HG02642 (cell line): ENCODE results near the gene SV2C.
"Not testable (repeated sequence)": the region's sequence is repeated elsewhere in the genome, so short reads cannot be mapped to it uniquely, and the experiment has no call there.

Experiments used
- ATAC-seq: cut with Tn5 transposase; IDR thresholded peaks from one replicate; pipeline ENCODE4 v1.9.1; 2021; ENCODE audit warnings: mild to moderate bottlenecking; ENCODE audit not compliant: unreplicated experiment, poor library complexity

The SV2C gene

GRCh38 chr5:76290321-76290757 is 207.2 kb downstream of the SV2C start:
- ATAC-seq = no peak

DNA sequence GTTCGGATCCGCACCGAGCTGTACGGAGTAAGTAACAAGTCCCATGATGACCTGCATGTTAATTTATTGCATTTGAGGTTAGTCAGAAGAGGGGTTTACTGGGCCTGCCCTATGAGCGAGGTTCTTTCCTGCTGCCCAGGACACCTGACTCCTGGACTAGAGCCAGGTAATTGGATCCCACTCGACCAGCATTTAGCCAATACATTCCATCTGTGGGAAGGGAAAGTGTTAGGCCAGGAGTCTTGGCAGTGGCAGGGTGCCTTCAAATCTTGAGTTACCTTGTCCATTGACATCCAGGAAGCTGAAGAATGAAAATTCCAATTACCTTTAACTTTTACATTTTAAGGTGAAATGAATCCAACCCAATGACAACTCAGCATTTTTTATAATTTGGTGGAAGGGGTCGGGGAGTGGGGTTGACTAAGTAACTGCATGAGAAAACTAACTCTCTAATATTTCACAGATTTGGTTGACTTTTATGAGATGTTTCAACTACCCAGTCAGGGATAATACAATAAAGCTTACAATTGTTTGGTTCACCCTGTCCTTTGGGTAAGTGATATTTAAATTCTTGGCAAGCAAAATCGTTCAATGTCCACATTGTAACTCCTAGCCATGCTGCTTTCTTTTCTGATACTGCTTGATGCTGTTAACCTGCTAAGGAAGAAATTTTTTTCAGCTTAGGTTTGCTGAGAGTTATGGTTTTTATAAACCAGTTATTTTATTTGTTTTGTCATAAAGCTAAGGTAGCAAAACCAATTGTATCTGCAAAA is 208.3 kb downstream of the SV2C start:
- ATAC-seq = no peak

DNA sequence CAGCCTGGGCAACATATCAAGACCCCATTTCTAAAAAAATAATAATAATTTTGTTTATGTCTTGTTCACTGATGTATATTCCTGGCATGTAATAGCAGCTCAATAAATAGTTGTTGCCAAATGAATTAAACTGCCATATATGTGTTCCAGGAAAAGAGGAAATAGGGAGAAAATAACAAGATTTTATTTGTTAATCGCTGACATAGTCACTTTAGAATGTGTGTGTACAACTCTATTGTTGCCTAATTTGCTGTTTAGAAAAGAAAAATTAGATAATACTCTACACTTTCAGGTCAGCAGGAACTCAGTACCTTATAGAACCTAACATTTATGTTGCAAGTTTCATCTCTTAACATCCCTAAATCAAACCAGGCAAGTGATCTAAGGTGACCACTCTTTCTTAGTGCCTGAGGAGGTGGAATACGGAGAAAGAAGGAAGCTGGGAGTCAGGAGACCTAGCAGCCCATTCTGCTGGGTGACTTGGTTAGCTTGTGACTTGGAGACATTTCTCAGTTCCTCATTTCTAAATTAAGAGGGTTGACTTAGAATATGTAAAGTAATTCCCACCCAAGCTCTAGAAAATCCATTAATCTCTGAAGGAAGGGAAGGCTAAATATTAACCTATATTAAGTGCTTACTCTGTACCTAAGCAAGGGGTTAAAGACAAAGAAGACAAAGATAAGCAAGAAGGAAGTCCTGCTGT is 209.6 kb downstream of the SV2C start:
- peak; percentile 78 for ATAC-seq

GRCh38 chr5:76294573-76294972 is 211.4 kb downstream of the SV2C start:
- ATAC-seq = no peak

DNA sequence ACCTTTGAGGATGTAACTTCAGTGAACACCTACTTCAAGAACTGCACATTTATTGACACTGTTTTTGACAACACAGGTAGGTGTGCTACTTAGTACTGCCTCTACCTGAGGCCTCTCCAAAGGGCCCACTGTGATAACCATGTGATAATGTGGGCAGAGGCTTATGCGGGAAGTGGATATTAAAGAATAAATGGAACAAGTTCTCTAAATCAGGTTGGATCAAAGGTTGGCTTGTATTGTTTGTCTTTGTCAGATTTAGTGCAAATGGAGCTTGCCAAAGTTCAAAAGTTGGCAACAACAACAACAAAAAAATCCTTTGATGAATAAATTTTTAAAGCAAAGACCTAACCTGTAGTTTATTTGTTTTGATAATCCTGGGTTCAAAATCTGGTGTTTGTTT is 215.7 kb downstream of the SV2C start:
- ATAC-seq = no peak

GRCh38 chr5:76299592-76299991 is 216.4 kb downstream of the SV2C start:
- ATAC-seq = no peak

DNA sequence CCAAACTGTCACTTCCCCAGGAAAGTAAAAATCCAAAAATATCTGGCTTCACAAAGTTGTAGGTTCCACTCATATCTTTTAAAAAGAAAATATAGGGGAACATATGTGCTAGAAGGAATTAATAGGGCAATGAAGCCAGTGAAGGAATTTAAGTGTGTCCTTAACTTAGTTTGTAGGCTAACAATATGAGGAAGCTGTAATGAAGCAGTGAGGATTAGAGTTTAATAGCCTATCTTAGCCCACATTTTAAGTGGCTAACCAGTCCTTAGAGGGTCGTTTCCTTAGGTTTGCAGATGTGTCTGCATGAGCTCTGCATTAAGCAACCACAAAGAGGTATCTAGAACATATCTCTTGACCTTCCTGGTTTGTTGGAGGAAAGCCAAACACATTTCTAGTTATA is 218.7 kb downstream of the SV2C start:
- ATAC-seq = not testable (repeated sequence)

GRCh38 chr5:76302661-76303060 is 219.5 kb downstream of the SV2C start:
- not testable (repeated sequence) for ATAC-seq

DNA sequence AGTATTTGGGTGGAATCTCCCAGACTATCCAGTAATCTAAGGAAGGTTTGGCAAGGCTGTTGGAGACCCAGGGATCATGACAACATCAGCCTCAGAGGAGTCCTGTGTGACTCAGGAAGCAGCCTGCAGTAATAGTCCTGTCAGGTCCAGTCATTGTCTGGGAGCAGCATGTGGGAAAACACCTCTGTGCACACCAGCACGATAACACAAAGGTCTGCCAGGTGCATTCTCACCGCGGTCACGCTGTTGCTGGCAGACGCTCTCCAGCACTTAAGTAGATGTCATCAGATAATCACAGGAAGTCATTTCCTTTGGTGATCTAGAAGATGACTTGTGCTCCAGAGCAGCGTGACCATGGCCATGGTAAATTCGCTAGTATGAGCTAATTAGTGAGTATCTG is 220.7 kb downstream of the SV2C start:
- no peak for ATAC-seq

DNA sequence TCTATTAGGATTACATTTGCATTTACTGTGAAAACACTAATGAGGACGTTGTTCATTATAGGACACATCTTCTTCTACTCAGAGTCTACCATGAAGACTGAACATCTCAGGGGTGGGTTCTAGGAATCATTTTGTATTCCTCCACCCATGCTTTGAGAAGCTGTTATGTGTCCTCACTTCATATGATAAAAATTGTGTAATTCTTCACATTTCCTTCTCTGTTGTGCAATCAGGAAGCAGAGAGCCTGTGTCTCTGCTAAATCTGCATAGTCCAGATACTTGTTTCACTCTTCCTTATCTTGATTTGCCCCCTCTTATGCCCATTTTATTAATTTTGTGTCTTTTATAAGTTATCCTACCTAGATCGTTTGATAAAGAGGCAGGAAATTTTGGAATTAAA is 222.1 kb downstream of the SV2C start:
- no peak for ATAC-seq

DNA sequence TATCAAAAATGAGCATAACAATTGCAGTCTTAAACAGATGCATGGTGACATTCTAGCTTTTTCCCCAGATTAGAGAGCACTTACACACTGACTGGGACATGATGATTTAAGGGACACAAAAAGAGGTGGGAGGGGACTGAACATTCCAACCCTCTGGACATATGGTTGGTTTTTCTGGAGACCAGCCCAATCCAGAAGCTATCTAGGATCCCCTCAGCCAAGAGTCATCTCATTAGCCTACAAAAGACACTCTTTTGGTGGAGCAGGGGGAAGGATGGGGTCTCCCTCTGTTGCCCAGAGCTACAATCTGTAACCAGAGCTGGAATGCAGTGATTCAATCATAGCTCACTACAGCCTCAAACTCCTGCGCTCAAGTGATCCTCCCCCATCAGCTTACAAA is 222.6 kb downstream of the SV2C start:
- ATAC-seq = no peak

GRCh38 chr5:76310208-76310607 is 227.0 kb downstream of the SV2C start:
- ATAC-seq = no peak

GRCh38 chr5:76312783-76313182 is 229.6 kb downstream of the SV2C start:
- no peak for ATAC-seq

DNA sequence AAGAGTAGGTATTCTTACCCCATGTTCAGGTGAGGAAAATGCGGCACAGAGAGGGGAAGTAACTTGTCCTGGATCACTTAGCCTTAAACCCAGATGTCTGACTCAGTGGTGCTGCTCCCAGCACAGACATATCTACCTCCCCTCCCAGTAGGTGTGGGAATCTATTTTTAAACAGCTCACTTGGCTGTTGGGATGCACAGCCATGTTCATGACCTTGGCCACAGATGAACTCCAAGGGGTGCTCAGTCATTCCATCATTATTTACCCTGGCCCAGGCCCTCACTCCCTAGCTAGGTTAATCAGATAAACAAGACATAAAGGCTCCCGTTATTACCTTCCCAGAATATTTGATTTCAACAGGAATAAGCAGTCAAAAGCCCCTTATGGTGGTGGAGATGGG is 231.5 kb downstream of the SV2C start:
- ATAC-seq = no peak

- ATAC-seq = no peak
These were observed 236.5 kb downstream of the SV2C start for GRCh38 chr5:76319673-76320072.

GRCh38 chr5:76323494-76323893 is 240.3 kb downstream of the SV2C start:
- not testable (repeated sequence) for ATAC-seq

- no peak for ATAC-seq
These were observed 242.1 kb downstream of the SV2C start for GRCh38 chr5:76325326-76325725.

- ATAC-seq = no peak
These were observed 242.8 kb downstream of the SV2C start for GRCh38 chr5:76325876-76326491.

DNA sequence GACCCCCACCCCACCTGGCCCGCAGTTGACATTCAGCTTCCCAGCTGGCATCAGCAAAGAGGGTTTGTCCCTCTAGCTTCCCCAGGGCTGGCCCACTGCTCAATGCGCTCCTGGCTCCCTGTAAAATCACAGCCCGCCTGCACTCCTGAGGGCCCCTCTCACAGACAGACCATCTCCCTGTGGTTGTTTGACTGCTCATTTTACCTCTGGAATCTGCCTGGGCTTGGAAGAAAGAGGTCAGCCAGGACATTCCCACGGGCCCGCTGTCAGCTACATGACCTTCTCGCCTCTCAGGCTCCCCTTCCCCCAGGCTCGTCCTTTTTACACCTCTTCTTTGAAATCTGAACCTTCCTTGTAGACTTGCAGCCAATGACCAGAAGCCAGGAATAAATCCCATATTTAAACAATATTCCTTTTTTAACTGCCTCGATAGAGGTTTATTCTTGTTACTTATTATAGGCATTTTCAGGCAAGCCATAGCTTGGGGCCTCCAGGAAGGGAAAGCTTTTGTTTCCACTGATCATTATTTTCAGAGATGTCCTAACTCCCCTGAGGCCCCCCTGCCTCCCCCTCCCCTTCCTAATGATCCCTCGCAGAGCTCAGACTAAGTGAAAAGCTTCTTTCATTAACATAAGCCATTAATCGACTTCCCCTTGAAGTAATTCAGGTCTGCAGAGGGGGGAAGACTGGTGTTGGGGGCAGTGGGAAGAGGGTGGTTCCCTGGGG is 243.6 kb downstream of the SV2C start:
- no peak for ATAC-seq

DNA sequence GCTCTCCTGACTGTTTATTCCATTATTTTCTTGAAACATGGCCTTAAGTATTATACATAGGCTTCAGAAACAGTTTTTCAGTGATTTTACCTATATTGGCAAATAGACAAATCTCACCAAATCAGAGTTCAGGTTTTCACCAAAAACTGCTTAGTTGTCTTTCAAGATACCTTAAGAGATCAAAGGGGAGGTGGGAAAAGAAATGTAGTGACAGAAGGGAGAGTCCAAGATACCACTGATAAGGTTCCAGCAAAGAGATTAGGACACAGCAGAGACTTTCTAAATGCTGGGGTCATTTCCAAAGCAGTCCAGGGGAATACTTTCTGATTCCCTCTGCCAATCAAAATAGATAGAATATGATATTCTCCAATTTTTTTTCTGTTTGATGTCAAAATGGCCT is 246.2 kb downstream of the SV2C start:
- ATAC-seq = no peak

DNA sequence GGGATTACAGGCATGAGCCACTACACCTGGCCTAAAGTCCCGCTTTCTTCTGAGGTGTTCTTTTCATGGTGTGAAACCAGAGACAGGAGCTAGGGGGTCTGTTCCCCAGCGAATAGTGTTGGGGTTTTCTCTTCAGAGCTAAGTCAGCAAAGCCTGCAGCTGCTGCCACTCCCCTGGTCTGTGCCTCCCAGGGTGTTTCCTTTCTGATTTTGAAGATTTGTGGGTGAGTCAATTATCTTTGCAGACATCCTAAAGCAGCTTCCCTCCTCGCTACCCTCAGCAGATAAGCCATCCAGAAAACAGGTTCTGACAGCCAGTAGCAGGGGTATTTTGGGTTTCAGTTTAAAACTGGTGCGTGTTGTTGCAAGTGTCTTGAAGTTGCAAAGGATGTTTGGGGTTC is 247.9 kb downstream of the SV2C start:
- no peak for ATAC-seq
